ENCODE results near the gene RRP8.

DNA sequence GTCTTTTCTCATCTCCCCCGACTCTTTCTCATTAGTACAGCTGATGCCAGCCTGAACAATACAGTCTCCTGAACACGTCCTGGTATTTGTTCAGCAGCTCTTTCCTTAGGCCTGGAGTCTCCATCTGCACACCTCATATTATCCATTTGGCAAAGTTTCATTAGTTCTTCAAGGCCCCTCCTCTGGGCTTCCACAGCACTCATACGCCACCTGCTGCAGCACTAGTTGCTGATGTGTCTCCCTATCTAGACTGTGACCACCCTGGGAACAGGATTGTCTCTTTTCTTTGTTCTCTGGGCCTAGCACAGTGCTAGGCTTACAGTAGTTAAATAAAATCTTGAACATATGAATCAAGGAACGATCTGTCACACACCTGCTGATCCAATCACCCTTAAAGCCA, 35.0 kb upstream of the RRP8 start:
- TF ChIP-seq YY1 (IDR thresholded peaks at IDR 0.05; ENCODE audit: insufficient read depth, insufficient read length) (no peak), ZNF274 (IDR thresholded peaks at IDR 0.05; ENCODE audit: low read depth, low read length) (no peak)

Data from NT2/D1 (cell line).